Inflammatory macrophage treated with lipopolysaccharide for 1 hour (primary cell): ENCODE results near the gene SYCE1L.
A peak's percentile ranks its signal among the peaks of the same experiment; 100 is the strongest.
"Not testable (repeated sequence)": the region's sequence is repeated elsewhere in the genome, so short reads cannot be mapped to it uniquely, and the experiment has no call there.

ENCODE experiments used
- DNase-seq, 2 donors: peaks; one replicate each; pipeline ENCODE4 v3.0.0-alpha.2; 2020 to 2022

The SYCE1L gene, protein sequence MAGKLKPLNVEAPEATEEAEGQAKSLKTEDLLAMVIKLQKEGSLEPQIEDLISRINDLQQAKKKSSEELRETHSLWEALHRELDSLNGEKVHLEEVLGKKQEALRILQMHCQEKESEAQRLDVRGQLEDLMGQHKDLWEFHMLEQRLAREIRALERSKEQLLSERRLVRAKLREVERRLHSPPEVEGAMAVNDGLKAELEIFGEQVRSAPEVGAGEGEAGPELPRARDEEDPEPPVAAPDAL

DNA sequence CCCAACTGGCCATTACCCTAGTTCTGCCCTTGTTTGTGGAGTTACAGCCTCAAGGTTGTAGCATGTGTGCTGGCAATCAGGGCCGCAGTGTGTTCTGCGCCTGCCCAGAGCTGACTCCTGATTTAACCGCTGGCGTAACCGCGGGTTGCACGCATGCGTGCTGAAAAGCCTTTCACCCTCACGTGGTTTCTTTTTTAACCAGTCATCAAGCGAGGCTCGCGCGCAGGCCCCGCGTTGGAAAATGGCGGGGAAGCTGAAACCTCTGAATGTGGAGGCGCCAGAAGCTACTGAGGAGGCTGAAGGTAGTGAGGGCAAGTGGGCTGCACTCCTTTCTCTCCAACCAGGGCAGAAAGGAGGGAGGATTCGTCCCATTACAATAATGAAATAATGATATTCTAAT lies at the start of gene SYCE1L:
Gene SYCE1L, plus strand, starts transcription at position 198 of the 400 bp plus-strand sequence. Its CDS starts 44 bp downstream, at position 242.
- no peak for DNase-seq

GRCh38 chr16:77157346-77158058 lies 41.7 kb upstream of the SYCE1L start:
- no peak for DNase-seq

DNA sequence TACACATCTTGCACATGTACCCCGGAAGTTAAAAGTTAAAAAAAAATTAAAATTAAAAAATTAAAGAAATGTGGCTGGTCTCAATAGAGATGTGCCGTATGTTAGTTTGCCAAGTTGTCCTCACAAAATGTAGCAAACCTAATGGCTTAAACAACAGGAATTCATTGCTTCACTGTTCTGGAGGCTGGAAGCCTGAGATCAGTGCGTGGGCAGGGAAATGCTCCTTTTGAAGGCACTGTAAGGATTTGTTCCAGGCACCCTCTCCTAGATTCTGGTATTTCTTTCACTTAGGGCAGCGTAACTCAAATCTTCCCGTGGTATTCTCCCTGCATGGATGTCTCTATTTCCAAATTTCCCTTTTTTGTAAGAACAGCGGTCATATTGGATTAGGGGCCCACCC lies 40.9 kb upstream of the SYCE1L start:
- no peak for DNase-seq

- no peak for DNase-seq
These were observed 34.2 kb upstream of the SYCE1L start for GRCh38 chr16:77165006-77165405.

- not testable (repeated sequence) for DNase-seq
These were observed 33.5 kb upstream of the SYCE1L start for GRCh38 chr16:77165536-77166236.

DNA sequence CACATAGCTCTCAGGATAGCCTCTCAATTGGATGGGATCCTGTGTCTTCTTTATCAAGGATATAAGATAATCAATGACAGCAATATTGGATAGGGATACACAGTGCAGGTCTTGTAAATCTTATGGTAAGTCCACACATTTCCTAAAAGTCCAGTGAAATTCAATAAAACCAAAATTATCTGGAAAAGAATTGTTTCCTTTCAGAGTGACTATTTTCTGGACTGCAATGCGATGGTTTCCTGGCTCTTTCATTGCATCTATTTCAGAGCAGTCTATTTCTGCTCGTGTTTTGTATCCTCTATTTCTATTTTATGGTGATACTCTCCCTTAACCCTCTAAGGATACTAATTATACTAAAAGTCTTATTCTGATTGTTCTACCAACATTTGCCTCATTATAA lies 32.5 kb upstream of the SYCE1L start:
- no peak for DNase-seq

DNA sequence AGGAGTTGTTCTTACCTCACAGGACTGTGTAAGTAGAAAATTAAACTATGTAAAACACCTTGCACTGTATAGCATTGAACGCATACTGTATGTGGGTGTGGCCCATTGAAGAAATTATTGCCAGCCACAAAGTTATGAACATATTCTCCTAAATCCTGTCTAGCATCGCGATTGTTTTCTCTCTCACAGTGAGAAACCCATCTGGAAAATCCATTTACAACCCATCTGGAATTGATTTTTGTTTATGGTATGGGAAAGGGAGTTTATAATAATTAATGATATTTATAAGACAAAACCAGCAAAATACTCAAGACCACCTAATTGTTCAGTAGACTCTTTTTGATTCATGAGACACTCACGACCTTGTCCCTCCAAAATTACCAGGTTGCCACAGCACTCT lies 30.3 kb upstream of the SYCE1L start:
- DNase-seq: no peak

DNA sequence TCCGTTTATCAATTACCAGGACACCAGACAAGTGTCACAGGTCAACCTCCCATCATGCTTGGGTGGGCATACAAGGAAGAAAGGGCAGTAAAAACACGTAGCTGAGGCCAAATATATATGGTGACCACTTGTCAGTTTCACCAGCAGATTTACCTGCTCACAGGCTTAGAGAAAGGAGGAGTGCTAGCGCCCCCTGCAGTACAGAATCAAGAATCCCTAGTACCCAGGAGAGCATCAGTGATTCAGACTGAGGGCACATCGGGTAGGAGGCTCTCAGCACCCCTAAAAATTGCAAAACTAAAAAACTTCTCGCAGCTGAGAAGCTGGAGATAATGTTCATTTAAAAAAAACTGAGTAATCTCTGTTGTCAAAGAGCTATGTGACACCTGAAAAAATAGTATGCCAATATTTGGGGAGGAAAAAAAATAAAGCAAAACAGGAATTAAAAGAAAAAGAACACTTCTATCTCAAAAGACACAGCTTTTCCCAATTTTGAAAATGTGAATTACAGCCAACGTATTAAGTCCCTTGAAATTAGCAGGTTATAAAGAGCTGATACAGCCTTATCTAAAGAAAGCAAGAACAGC lies 29.5 kb upstream of the SYCE1L start:
- DNase-seq: peak; percentile 29 to 68

GRCh38 chr16:77170805-77171204 lies 28.4 kb upstream of the SYCE1L start:
- DNase-seq: no peak

DNA sequence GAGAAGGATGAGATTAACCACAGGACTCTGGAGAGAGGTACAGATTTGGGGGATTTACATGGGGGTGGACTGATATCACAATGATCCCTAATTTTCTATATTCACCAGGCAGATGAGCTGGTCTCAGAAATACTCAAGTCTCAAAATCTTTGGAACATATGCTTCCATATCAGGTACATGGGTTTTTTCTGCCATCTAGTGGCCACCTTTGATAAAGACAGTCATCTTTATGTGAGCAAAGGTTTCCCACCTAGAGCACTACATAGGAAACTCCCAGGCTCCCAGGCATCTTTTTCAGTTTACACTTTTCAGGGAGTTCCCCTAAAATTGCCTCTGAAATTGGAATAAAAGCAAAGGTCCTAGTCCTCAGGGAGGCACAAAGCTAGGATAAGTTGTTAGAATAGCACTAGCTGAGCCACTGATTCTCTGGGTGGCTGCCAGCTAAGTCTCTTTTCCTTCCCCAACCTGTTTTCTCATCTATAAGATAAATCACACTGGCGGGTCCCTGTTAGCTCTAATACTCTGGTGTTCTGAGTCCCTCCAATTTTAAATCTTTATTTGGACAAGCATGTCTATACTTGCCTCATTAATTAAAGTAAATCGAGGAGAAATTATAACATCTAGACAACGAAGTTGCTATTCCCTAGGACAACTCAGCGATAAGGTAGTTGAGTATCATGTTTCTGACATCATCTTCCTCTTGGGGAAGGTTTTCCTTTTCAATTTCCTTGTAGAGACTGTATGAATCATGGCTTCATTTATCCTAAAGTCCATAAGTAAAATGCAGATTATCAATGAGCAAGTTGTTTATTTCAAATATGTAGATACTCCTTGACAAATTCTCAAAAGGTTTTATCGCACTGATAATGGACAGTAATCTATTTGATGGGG lies 27.2 kb upstream of the SYCE1L start:
- DNase-seq: peak; percentile 20 to 77

GRCh38 chr16:77172951-77173350 lies 26.3 kb upstream of the SYCE1L start:
- DNase-seq: no peak

DNA sequence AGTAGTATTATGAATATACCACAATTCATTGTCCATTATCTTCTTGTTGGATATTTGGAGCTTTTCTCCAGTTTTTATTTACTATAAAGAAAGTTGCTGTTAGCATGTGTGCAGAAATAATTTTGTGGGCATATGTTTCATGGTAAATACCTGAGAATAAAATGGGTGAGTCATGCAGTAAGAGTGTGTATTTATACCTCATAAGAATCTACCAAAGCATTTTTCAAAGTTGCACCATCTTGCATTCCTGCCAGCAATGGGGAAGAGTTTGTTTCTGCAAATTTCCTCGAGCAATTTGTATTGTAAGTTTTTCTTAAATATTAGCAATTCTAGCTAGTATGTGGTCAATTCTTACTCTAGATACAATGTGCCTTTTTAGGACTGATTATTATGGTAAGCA lies 16.1 kb upstream of the SYCE1L start:
- no peak for DNase-seq

DNA sequence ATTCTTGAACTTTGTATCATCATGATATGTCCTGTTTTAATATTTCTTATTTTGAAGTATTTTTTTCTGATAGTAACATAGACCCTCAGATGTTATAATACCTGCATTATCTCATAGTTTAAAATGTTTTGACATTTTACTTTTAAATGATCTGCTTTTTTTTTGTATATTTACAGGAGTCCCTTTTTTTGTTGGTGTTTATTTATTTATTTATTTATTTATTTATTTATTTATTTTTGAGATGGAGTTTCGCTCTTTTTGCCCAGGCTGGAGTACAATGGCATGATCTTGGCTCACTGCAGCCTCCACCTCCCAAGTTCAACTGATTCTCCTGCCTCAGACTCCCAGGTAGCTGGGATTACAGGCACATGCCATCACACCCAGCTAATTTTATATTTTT lies 12.9 kb upstream of the SYCE1L start:
- not testable (repeated sequence) for DNase-seq

DNA sequence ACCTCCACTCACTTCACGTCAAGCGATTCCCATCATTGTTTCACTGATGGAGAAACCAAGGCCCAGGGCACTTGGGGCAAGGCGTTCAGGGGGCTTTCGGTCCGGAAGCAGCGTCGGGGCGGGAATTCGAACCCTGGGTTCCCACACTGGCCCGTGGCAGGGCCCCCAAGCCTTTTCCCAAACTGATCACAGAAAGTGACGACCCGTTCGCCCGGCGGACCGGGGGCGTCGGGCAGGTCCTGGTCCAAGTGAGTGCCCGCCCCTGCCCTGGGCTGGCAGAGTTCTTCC lies 9.1 kb upstream of the SYCE1L start:
- no peak for DNase-seq

GRCh38 chr16:77190478-77191258 lies 8.5 kb upstream of the SYCE1L start, which contains the start of gene MON1B:
MON1B (plus strand) TSS chr16:77191190; CDS start chr16:77191486, 296 bp downstream.
- DNase-seq: peak; percentile 96 to 98

GRCh38 chr16:77191259-77191969 lies 7.8 kb upstream of the SYCE1L start:
- DNase-seq: peak; percentile 70 to 81

DNA sequence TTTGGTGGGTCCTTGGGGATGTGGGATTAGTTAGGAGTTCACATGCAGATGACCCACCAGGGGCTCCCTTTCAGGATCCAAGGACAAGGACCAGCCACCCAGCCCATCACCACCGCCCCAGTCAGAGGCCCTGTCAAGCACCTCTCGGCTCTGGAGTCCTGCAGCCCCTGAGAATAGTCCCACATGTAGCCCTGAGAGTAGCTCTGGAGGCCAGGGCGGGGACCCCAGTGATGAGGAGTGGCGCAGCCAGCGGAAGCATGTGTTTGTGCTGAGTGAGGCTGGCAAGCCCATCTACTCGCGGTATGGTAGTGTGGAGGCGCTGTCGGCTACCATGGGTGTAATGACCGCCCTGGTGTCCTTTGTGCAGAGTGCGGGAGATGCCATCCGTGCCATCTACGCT lies 5.8 kb upstream of the SYCE1L start:
- no peak for DNase-seq

- no peak for DNase-seq
These were observed 4.6 kb upstream of the SYCE1L start for GRCh38 chr16:77194295-77195231.

DNA sequence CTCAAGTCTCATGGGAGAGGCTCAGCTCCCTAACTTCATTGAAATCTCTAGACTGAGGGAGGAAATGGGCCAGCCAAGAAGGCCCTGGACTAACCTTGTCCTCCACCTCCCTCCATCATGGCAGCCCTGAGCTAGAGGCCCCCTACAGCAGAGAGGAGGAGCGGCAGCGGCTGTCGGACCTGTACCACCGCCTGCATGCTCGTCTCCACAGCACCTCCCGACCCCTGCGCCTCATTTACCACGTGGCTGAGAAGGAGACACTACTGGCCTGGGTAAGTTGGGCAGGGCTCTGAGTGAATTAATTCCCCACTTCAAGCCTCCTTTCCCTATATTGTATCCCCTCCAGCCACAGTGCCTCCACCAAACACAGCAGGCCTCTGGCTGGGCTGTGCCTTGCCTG lies 3.8 kb upstream of the SYCE1L start:
- DNase-seq: no peak

DNA sequence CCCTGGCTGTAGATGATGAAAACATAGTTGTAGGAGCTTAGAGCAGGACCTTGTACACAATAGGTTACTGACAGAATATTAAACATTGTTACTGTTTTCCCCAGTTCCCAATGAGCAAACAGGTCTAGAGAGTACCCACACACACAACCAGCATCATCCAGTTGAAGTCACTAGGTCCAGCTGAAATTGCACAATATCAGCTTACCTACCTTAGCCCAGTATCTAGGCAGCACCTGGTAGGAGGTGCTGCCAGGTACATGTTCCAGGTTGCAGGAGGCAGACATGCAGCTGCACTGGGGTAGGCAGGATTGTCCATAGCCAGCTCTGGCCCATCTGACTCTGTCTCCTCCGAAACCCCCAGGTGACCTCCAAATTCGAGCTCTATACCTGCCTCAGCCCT lies 1.5 kb upstream of the SYCE1L start:
- DNase-seq: no peak
